Astrocyte of the hippocampus (primary cell): ENCODE data around the gene C17orf50.

Source experiments
- DNase-seq: peaks from one replicate; pipeline ENCODE4 v3.0.0; 2011; ENCODE audit warnings: low read depth, low spot score

Gene C17orf50

GRCh38 chr17:35812456-35812855, 51.8 kb downstream of the C17orf50 start:
- DNase-seq: no peak
